ENCODE data around the gene GIMAP4. TPM values are rescaled to one million over a fixed set of nuclear protein-coding genes. Genes with fewer than 3 reads are reported as not detected.

GIMAP4 gene
- total and polyA plus RNA-seq, 3 donors from 2014 or later, result 5.8 to 13.3 (median 6.2) TPM

- TF ChIP-seq POLR2A (IDR thresholded peaks at IDR 0.05) (no peak), CTCF (IDR thresholded peaks at IDR 0.05) (no peak)
- H3K27me3 ChIP-seq, result no peaks in the 10 kb centered on the region
- no peaks in the 10 kb centered on the region for H3K9me3 ChIP-seq
- no peak overlapping the region for H3K4me3 ChIP-seq
- no peak overlapping the region for H3K27ac ChIP-seq
- 93 to 98% methylated on average over 1 of the region's 1 CpG for WGBS, 2 donors
- no peak for DNase-seq
- intact Hi-C loops (cut with DNase I; ENCODE audit: low total_unique reads), result no loop called here
- H3K36me3 ChIP-seq (ENCODE audit: low read depth, missing control alignments), result no peaks in the 10 kb centered on the region
- H3K4me1 ChIP-seq, result no peaks in the 10 kb centered on the region
Measured at GRCh38 chr7:150531704-150532103, 35.5 kb upstream of the GIMAP4 start.

DNA sequence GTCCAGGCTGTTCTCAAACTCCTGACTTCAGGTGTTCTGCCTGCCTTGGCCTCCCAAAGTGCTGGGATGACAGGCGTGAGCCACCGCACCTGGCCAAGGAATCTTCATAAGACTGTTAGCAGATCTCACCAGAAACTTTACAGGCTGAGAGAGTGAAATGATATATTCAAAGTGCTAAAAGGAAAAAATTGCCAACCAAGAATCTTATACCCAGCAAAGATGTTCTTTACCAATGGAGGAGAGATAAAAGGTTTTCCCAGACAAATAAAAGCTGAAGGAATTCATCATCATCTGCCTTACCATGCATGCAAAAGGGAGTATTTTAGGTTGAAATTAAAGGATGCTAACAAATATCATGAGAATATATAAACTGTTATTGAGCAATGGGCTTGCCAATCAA lies 28.9 kb upstream of the GIMAP4 start:
- H3K9me3 ChIP-seq, result no peaks in the 10 kb centered on the region
- WGBS, 2 donors, result 94 to 100% methylated on average over 2 of the region's 2 CpGs
- intact Hi-C loops (cut with DNase I; ENCODE audit: low total_unique reads), result no loop called here

GRCh38 chr7:150553163-150553562 lies 14.0 kb upstream of the GIMAP4 start:
- intact Hi-C loops (cut with DNase I; ENCODE audit: low total_unique reads), result no loop called here
- no peak for DNase-seq
- Histone ChIP-seq H3K36me3 (ENCODE audit: low read depth, missing control alignments) (no peaks in the 10 kb centered on the region), H3K9me3 (no peaks in the 10 kb centered on the region), H3K4me3 (no peak overlapping the region), H3K4me1 (no peaks in the 10 kb centered on the region), H3K27ac (no peak overlapping the region), H3K27me3 (no peaks in the 10 kb centered on the region)
- TF ChIP-seq POLR2A (IDR thresholded peaks at IDR 0.05) (no peak), CTCF (IDR thresholded peaks at IDR 0.05) (no peak)

More for the DNA sequence above, 28.9 kb upstream of the GIMAP4 start:
- Histone ChIP-seq H3K4me1 (no peaks in the 10 kb centered on the region), H3K27me3 (no peaks in the 10 kb centered on the region), H3K4me3 (no peak overlapping the region), H3K27ac (no peak overlapping the region), H3K36me3 (ENCODE audit: low read depth, missing control alignments) (no peaks in the 10 kb centered on the region)
- no peak for DNase-seq
- no peak for TF ChIP-seq POLR2A (IDR thresholded peaks at IDR 0.05)
- TF ChIP-seq CTCF (IDR thresholded peaks at IDR 0.05), result no peak

GRCh38 chr7:150556521-150557138 lies 10.6 kb upstream of the GIMAP4 start:
- Histone ChIP-seq H3K9me3 (no peaks in the 10 kb centered on the region), H3K36me3 (ENCODE audit: low read depth, missing control alignments) (no peaks in the 10 kb centered on the region), H3K4me3 (no peak overlapping the region), H3K27ac (no peak overlapping the region), H3K27me3 (no peaks in the 10 kb centered on the region), H3K4me1 (no peaks in the 10 kb centered on the region)
- DNase-seq, result no peak
- TF ChIP-seq CTCF (IDR thresholded peaks at IDR 0.05), result no peak
- no peak for TF ChIP-seq POLR2A (IDR thresholded peaks at IDR 0.05)
- intact Hi-C loops (cut with DNase I; ENCODE audit: low total_unique reads), result no loop called here
- 60 to 66% methylated on average over 4 of the region's 4 CpGs for WGBS, 2 donors

DNA sequence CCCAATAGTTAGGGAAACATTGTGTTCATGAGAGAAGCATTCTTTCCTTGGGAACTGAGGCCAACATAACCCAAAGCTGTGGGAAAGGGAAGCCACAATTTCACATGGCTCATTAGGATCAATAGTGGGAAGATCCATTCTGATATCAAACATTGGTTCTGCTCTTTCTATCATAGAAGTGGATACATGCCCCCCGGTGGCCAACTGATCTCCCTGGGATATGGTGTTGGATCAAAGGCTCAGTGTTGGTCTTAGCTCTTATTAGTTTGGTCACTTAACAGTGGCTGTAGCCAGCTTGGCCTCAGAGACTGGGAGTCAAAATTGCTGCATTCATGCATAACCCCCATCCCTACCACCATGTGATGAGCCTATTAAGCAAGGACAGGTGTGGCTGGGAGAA lies 6.7 kb upstream of the GIMAP4 start:
- no peak overlapping the region for H3K27ac ChIP-seq
- no peaks in the 10 kb centered on the region for H3K9me3 ChIP-seq
- H3K4me1 ChIP-seq, result no peaks in the 10 kb centered on the region
- DNase-seq, result no peak
- TF ChIP-seq POLR2A (IDR thresholded peaks at IDR 0.05) (no peak), CTCF (IDR thresholded peaks at IDR 0.05) (no peak)
- 50 to 57% methylated on average over 1 of the region's 1 CpG for WGBS, 2 donors
- H3K27me3 ChIP-seq, result no peaks in the 10 kb centered on the region
- intact Hi-C loops (cut with DNase I; ENCODE audit: low total_unique reads), result no loop called here
- no peak overlapping the region for H3K4me3 ChIP-seq
- H3K36me3 ChIP-seq (ENCODE audit: low read depth, missing control alignments), result no peaks in the 10 kb centered on the region

Measured in testis (tissue), 3 donors.